Mesendoderm (in vitro differentiated cells): ENCODE data around the gene PPP2R5C.
"Not testable (repeated sequence)": the region's sequence is repeated elsewhere in the genome, so short reads cannot be mapped to it uniquely, and the experiment has no call there.

ENCODE experiments used
- DNase-seq: peaks from one replicate; pipeline ENCODE4 v3.0.0; 2013
- H2AK5ac ChIP-seq: 2 replicates; pipeline ENCODE4 v1.6.1; 2013; ENCODE audit warnings: low read length, inconsistent platforms
- H2BK120ac ChIP-seq: 2 replicates; pipeline ENCODE4 v1.6.1; 2013; ENCODE audit warnings: low read depth, mild to moderate bottlenecking, low read length, moderate library complexity, mixed read lengths
- H2BK15ac ChIP-seq: replicated peaks from 2 replicates; pipeline ENCODE4 v1.6.1; 2013; ENCODE audit warnings: low read depth, mild to moderate bottlenecking, moderate library complexity
- H2BK5ac ChIP-seq: 2 replicates; pipeline ENCODE4 v1.6.1; 2013; ENCODE audit warnings: low read length, inconsistent platforms
- H3K18ac ChIP-seq: 2 replicates; pipeline ENCODE4 v1.6.1; 2013; ENCODE audit warnings: mild to moderate bottlenecking, low read length, mixed read lengths
- H3K23ac ChIP-seq: one replicate; pipeline ENCODE4 v1.6.1; 2013; ENCODE audit warnings: low read length
- H3K27ac ChIP-seq: 2 replicates; pipeline ENCODE4 v1.5.1; 2013; ENCODE audit warnings: low read depth, mild to moderate bottlenecking, inconsistent platforms, low read length, moderate library complexity
- H3K27me3 ChIP-seq: 2 replicates; pipeline ENCODE4 v1.6.1; 2013; ENCODE audit warnings: low read length, control low read depth, mild to moderate bottlenecking, inconsistent platforms; ENCODE audit not compliant: insufficient read depth, poor library complexity
- H3K36me3 ChIP-seq: 2 replicates; pipeline ENCODE4 v1.6.1; 2013; ENCODE audit warnings: low read length, inconsistent platforms; ENCODE audit not compliant: control insufficient read depth, insufficient read depth
- H3K4ac ChIP-seq: one replicate; pipeline ENCODE4 v1.6.1; 2013; ENCODE audit warnings: low read depth, mild to moderate bottlenecking, low read length, moderate library complexity
- H3K4me1 ChIP-seq: 2 replicates; pipeline ENCODE4 v1.6.1; 2013; ENCODE audit warnings: low read depth, low read length, inconsistent platforms; ENCODE audit not compliant: control insufficient read depth
- H3K4me2 ChIP-seq: 2 replicates; pipeline ENCODE4 v1.6.1; 2013; ENCODE audit warnings: low read length
- H3K4me3 ChIP-seq: 2 replicates; pipeline ENCODE4 v1.5.1; 2013; ENCODE audit warnings: mild to moderate bottlenecking, low read length
- H3K56ac ChIP-seq: one replicate; pipeline ENCODE4 v1.6.1; 2013; ENCODE audit warnings: low read length
- H3K79me1 ChIP-seq: 2 replicates; pipeline ENCODE4 v1.6.1; 2013; ENCODE audit warnings: low read length, inconsistent platforms
- H3K79me2 ChIP-seq: 2 replicates; pipeline ENCODE4 v1.6.1; 2013; ENCODE audit warnings: mild to moderate bottlenecking, low read length; ENCODE audit not compliant: control insufficient read depth, insufficient read depth
- H3K9ac ChIP-seq: 2 replicates; pipeline ENCODE4 v1.6.1; 2013; ENCODE audit warnings: low read length, inconsistent platforms
- H4K5ac ChIP-seq: one replicate; pipeline ENCODE4 v1.6.1; 2013; ENCODE audit warnings: low read length
- H4K8ac ChIP-seq: one replicate; pipeline ENCODE4 v1.6.1; 2013; ENCODE audit warnings: low read depth, mild to moderate bottlenecking, control low read depth, low read length, moderate library complexity
- WGBS: extraction: QIAGEN DNeasy Blood & Tissue Kit; methylation state at CpG from one replicate; pipeline ENCODE4 v1.1.7; 2013; ENCODE audit warnings: low lambda C conversion rate, missing lambda C conversion rate; ENCODE audit not compliant: insufficient coverage; ENCODE audit errors: extremely low coverage; 5-methylcytosine and 5-hydroxymethylcytosine counted together

PPP2R5C gene

DNA sequence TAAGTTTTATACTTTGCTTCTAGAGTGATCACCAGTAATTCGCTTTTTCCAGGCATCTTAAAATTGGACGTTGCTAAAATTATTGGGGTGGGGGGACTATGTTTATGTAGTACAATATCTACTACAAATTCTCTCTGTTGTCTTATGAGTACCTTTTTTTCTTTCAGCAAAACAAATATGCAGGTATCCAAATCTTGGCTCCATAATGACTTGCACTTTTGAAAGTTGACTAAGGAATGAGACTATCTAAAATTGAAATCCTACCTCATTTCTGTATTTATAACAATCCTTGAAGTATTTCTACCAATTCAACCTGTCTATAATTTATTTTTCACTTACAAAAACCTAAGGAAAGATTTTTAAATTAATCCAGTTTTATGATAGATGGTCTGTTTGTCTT, 205.2 kb downstream of the PPP2R5C start:
- Histone ChIP-seq H3K4me3 (no peak overlapping the region), H3K79me1 (peaks cover 19% of the 10 kb centered on the region), H2BK120ac (no peak overlapping the region), H3K4ac (no peak overlapping the region), H3K36me3 (peaks cover 3% of the 10 kb centered on the region), H2BK15ac (no peak overlapping the region), H3K18ac (no peak overlapping the region), H3K9ac (no peak overlapping the region), H2BK5ac (no peak overlapping the region), H4K8ac (no peak overlapping the region), H3K4me2 (no peak overlapping the region), H3K27ac (no peak overlapping the region), H2AK5ac (no peak overlapping the region), H3K23ac (no peak overlapping the region), H3K27me3 (no peaks in the 10 kb centered on the region), H3K79me2 (peaks cover 57% of the 10 kb centered on the region), H4K5ac (no peak overlapping the region), H3K4me1 (no peaks in the 10 kb centered on the region), H3K56ac (no peak overlapping the region)
- no peak for DNase-seq
- WGBS: no CpG with 5 or more reads among the region's 2 CpGs

DNA sequence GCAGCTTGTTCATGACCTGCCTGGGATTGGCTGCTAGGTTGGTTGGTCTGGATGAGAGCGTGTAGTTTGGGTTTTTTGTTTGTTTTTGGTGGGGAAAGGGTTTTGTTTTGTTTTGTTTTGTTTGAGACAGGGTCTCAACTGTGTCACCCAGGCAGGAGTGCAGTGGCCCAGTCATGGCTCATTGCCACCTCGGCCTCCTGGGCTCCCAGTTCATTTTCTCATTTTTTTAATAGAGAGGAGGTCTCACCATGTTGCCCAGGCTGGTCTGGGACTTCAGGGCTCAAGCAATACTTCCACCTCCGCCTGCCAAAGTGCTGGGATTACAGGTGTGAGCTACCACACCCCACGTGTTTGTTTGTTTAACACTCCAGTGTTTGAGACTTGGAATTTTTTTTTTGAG, 206.7 kb downstream of the PPP2R5C start:
- no CpG with 5 or more reads among the region's 4 CpGs for WGBS

DNA sequence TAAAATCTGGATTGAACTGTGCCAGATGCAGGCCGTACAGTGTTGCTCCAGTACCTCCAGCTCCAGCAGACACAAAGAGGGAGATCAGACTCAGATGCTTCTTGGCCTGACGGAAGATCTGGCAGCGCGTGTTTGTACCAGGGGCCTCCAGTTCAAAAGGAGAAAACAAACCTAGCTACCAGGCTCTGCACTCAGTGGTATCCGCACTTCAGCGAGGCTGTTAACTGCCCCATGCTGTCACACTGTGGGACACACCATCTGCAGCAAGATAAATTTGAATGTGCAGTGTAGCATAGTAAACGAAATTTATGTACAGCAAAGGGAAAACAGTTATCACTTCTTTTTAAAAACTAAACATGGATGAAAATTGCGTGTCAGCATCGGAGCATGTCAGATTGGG, 208.0 kb downstream of the PPP2R5C start:
- Histone ChIP-seq H3K27ac (no peak overlapping the region), H3K9ac (no peak overlapping the region), H3K56ac (no peak overlapping the region), H2BK15ac (no peak overlapping the region), H3K27me3 (no peaks in the 10 kb centered on the region), H3K18ac (no peak overlapping the region), H4K8ac (no peak overlapping the region), H3K79me2 (peaks cover 75% of the 10 kb centered on the region), H2AK5ac (no peak overlapping the region), H4K5ac (no peak overlapping the region), H3K79me1 (peaks cover 20% of the 10 kb centered on the region), H3K36me3 (peaks cover 3% of the 10 kb centered on the region), H3K4me3 (no peak overlapping the region), H3K23ac (no peak overlapping the region), H2BK5ac (no peak overlapping the region), H2BK120ac (no peak overlapping the region), H3K4me2 (no peak overlapping the region), H3K4ac (no peak overlapping the region), H3K4me1 (no peaks in the 10 kb centered on the region)
- WGBS: no CpG with 5 or more reads among the region's 9 CpGs
- no peak for DNase-seq

More for the DNA sequence above, 206.7 kb downstream of the PPP2R5C start:
- no peak for DNase-seq
- Histone ChIP-seq H3K9ac (no peak overlapping the region), H3K4me2 (no peak overlapping the region), H3K4ac (no peak overlapping the region), H3K27ac (no peak overlapping the region), H2AK5ac (no peak overlapping the region), H3K4me1 (no peaks in the 10 kb centered on the region), H4K5ac (no peak overlapping the region), H2BK15ac (no peak overlapping the region), H2BK5ac (no peak overlapping the region), H3K36me3 (peaks cover 3% of the 10 kb centered on the region), H2BK120ac (no peak overlapping the region), H3K79me1 (peaks cover 20% of the 10 kb centered on the region), H3K56ac (no peak overlapping the region), H3K4me3 (no peak overlapping the region), H3K79me2 (peaks cover 67% of the 10 kb centered on the region), H3K23ac (no peak overlapping the region), H3K27me3 (no peaks in the 10 kb centered on the region), H3K18ac (no peak overlapping the region), H4K8ac (no peak overlapping the region)

DNA sequence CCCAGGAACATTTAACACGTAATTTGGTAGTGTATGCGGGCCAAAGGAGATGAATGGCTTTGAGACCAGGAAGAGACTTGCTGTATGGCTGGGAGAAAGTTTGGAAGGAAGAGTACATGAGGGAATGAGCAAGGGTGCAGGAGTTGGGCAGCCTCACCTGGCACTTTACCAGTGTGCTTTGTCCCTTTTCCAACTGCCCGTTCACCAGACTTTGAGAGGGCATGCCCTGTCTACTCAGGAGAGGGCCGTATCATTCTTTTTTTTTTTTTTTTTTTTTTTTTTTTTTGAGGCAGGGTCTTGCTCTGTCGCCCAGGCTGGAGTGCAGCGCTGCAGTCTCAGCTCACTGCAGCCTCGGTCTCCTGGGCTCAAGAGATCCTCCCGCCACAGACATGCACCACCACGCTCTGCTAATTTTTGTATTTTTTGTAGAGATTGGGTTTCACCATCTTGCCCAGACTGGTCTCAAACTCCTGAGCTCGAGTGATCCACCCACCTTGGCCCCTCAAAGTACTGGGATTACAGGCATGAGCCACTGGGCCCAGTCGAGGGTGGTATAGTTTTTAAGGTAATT, 209.4 kb downstream of the PPP2R5C start:
- H3K4ac ChIP-seq: no peak overlapping the region
- no peak overlapping the region for H3K4me2 ChIP-seq
- no peak overlapping the region for H3K23ac ChIP-seq
- H3K79me2 ChIP-seq: peaks cover 69% of the 10 kb centered on the region
- H2BK120ac ChIP-seq: no peak overlapping the region
- H3K56ac ChIP-seq: no peak overlapping the region
- H2BK15ac ChIP-seq: no peak overlapping the region
- no peak overlapping the region for H3K18ac ChIP-seq
- H3K4me3 ChIP-seq: no peak overlapping the region
- no peaks in the 10 kb centered on the region for H3K4me1 ChIP-seq
- no peaks in the 10 kb centered on the region for H3K27me3 ChIP-seq
- peaks cover 3% of the 10 kb centered on the region for H3K36me3 ChIP-seq
- WGBS: no CpG with 5 or more reads among the region's 11 CpGs
- DNase-seq: no peak
- no peak overlapping the region for H2AK5ac ChIP-seq
- H3K9ac ChIP-seq: no peak overlapping the region
- no peak overlapping the region for H2BK5ac ChIP-seq
- no peak overlapping the region for H3K27ac ChIP-seq
- no peak overlapping the region for H4K5ac ChIP-seq
- H4K8ac ChIP-seq: no peak overlapping the region
- H3K79me1 ChIP-seq: peaks cover 24% of the 10 kb centered on the region

DNA sequence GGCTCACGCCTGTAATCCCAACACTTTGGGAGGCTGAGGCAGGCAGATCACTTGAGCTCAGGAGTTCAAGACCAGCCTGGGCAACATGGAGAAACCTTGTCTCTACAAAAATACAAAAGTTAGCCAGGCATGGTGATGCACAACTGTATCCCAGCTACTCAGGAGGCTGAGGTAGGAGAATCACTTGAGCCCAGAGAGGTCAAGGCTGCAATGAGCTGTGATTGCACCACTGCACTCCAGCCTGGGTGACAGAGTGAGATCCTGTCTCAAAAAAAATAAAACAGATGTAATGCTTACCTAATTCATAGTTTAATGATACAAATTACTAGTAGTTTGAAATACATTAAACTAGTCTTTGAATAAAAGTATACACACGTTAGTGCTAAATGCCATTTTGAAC, 209.9 kb downstream of the PPP2R5C start:
- WGBS: no CpG with 5 or more reads among the region's 2 CpGs
- not testable (repeated sequence) for H3K9ac ChIP-seq, H3K4me2 ChIP-seq

More for the DNA sequence above, 209.9 kb downstream of the PPP2R5C start:
- H3K27me3 ChIP-seq, H4K8ac ChIP-seq, H2AK5ac ChIP-seq, H3K4me1 ChIP-seq, H4K5ac ChIP-seq, DNase-seq, H3K27ac ChIP-seq, H3K4ac ChIP-seq, H3K18ac ChIP-seq, H2BK5ac ChIP-seq, H3K4me3 ChIP-seq, H2BK120ac ChIP-seq, H3K23ac ChIP-seq, H3K56ac ChIP-seq, H3K36me3 ChIP-seq, H2BK15ac ChIP-seq: not testable (repeated sequence)
- Histone ChIP-seq H3K79me2 (peaks cover 67% of the 10 kb centered on the region), H3K79me1 (peaks cover 23% of the 10 kb centered on the region)
